ENCODE measurements around the gene COPS3. TPM values are rescaled to one million over a fixed set of nuclear protein-coding genes. Genes with fewer than 3 reads are reported as not detected.

The COPS3 gene
- total and polyA plus RNA-seq, 2 donors: 56.6 to 105 TPM

- H3K36me3 ChIP-seq (ENCODE audit: control insufficient read depth in 2 of 2, insufficient read depth in 2 of 2, low read length in 1 of 2): peaks cover 2 to 4% of the 10 kb centered on the region in 2 donors
- peaks cover 3 to 5% of the 10 kb centered on the region in 2 donors for H3K9me3 ChIP-seq (ENCODE audit: control insufficient read depth in 2 of 2, insufficient read depth in 1 of 2, low read length in 1 of 2)
- peak in 4 of 9 donors; percentile 6 to 62 (median 55) for DNase-seq (ENCODE audit: low read depth in 6 of 9, low spot score in 9 of 9)
- WGBS: 34% methylated on average over 78 of the region's 78 CpGs
- H3K4me3 ChIP-seq (ENCODE audit: low read length in 2 of 2): peak within 1 kb of the TSS; percentile 45 to 47
- H3K27ac ChIP-seq (ENCODE audit: low read depth in 1 of 2, low read length in 1 of 2): peak within 1 kb of the TSS; percentile 26 to 56
- H3K27me3 ChIP-seq (ENCODE audit: control insufficient read depth in 2 of 2, insufficient read depth in 1 of 2, low read length in 1 of 2): peaks cover 0 to 23% of the 10 kb centered on the region in 2 donors
- peaks cover 12 to 13% of the 10 kb centered on the region in 2 donors for H3K4me1 ChIP-seq (ENCODE audit: control insufficient read depth in 2 of 2, insufficient read depth in 2 of 2, low read length in 2 of 2)
These were observed 74.7 kb downstream of the COPS3 start, which contains the start of gene PLD6 for GRCh38 chr17:17206124-17206912. PLD6 (minus strand) TSS chr17:17206333; CDS start chr17:17206286, 47 bp downstream.

GRCh38 chr17:17205368-17206123 lies 75.5 kb downstream of the COPS3 start:
- Histone ChIP-seq H3K9me3 (ENCODE audit: control insufficient read depth in 2 of 2, insufficient read depth in 1 of 2, low read length in 1 of 2) (peaks cover 3 to 5% of the 10 kb centered on the region in 2 donors), H3K4me3 (ENCODE audit: low read length in 2 of 2) (peak overlapping the region; percentile 45 to 47), H3K27me3 (ENCODE audit: control insufficient read depth in 2 of 2, insufficient read depth in 1 of 2, low read length in 1 of 2) (peaks cover 0 to 23% of the 10 kb centered on the region in 2 donors), H3K36me3 (ENCODE audit: control insufficient read depth in 2 of 2, insufficient read depth in 2 of 2, low read length in 1 of 2) (peaks cover 0 to under 1% of the 10 kb centered on the region in 2 donors), H3K4me1 (ENCODE audit: control insufficient read depth in 2 of 2, insufficient read depth in 2 of 2, low read length in 2 of 2) (peaks cover 12 to 13% of the 10 kb centered on the region in 2 donors), H3K27ac (ENCODE audit: low read depth in 1 of 2, low read length in 1 of 2) (peak overlapping the region; percentile 26 to 56)
- peak in 4 of 9 donors; percentile 20 to 44 (median 34) for DNase-seq (ENCODE audit: low read depth in 6 of 9, low spot score in 9 of 9)
- WGBS: 14% methylated on average over 70 of the region's 70 CpGs

GRCh38 chr17:17204635-17205231 lies 76.3 kb downstream of the COPS3 start:
- H3K27ac ChIP-seq (ENCODE audit: low read depth in 1 of 2, low read length in 1 of 2): peak overlapping the region in 1 of 2 donors; percentile 56

GRCh38 chr17:17204041-17204591 lies 76.9 kb downstream of the COPS3 start:
- 93% methylated on average over 15 of the region's 15 CpGs for WGBS
- Histone ChIP-seq H3K4me1 (ENCODE audit: control insufficient read depth in 2 of 2, insufficient read depth in 2 of 2, low read length in 2 of 2) (peaks cover 12 to 13% of the 10 kb centered on the region in 2 donors), H3K36me3 (ENCODE audit: control insufficient read depth in 2 of 2, insufficient read depth in 2 of 2, low read length in 1 of 2) (no peaks in the 10 kb centered on the region), H3K4me3 (ENCODE audit: low read length in 2 of 2) (no peak overlapping the region), H3K27me3 (ENCODE audit: control insufficient read depth in 2 of 2, insufficient read depth in 1 of 2, low read length in 1 of 2) (peaks cover 0 to 23% of the 10 kb centered on the region in 2 donors), H3K9me3 (ENCODE audit: control insufficient read depth in 2 of 2, insufficient read depth in 1 of 2, low read length in 1 of 2) (peaks cover 3 to 5% of the 10 kb centered on the region in 2 donors), H3K27ac (ENCODE audit: low read depth in 1 of 2, low read length in 1 of 2) (no peak overlapping the region)
- no peak for DNase-seq (ENCODE audit: low read depth in 6 of 9, low spot score in 9 of 9)

More at GRCh38 chr17:17204635-17205231, 76.3 kb downstream of the COPS3 start:
- Histone ChIP-seq H3K9me3 (ENCODE audit: control insufficient read depth in 2 of 2, insufficient read depth in 1 of 2, low read length in 1 of 2) (peaks cover 3 to 5% of the 10 kb centered on the region in 2 donors), H3K4me3 (ENCODE audit: low read length in 2 of 2) (peak overlapping the region; percentile 45 to 47), H3K36me3 (ENCODE audit: control insufficient read depth in 2 of 2, insufficient read depth in 2 of 2, low read length in 1 of 2) (no peaks in the 10 kb centered on the region), H3K4me1 (ENCODE audit: control insufficient read depth in 2 of 2, insufficient read depth in 2 of 2, low read length in 2 of 2) (peaks cover 12 to 13% of the 10 kb centered on the region in 2 donors), H3K27me3 (ENCODE audit: control insufficient read depth in 2 of 2, insufficient read depth in 1 of 2, low read length in 1 of 2) (peaks cover 0 to 23% of the 10 kb centered on the region in 2 donors)
- 93% methylated on average over 14 of the region's 14 CpGs for WGBS
- DNase-seq (ENCODE audit: low read depth in 6 of 9, low spot score in 9 of 9): no peak

- Histone ChIP-seq H3K4me3 (ENCODE audit: low read length in 2 of 2) (no peak overlapping the region), H3K4me1 (ENCODE audit: control insufficient read depth in 2 of 2, insufficient read depth in 2 of 2, low read length in 2 of 2) (peaks cover 12 to 13% of the 10 kb centered on the region in 2 donors), H3K27me3 (ENCODE audit: control insufficient read depth in 2 of 2, insufficient read depth in 1 of 2, low read length in 1 of 2) (peaks cover 0 to 23% of the 10 kb centered on the region in 2 donors), H3K36me3 (ENCODE audit: control insufficient read depth in 2 of 2, insufficient read depth in 2 of 2, low read length in 1 of 2) (no peaks in the 10 kb centered on the region), H3K27ac (ENCODE audit: low read depth in 1 of 2, low read length in 1 of 2) (no peak overlapping the region), H3K9me3 (ENCODE audit: control insufficient read depth in 2 of 2, insufficient read depth in 1 of 2, low read length in 1 of 2) (peaks cover 3 to 5% of the 10 kb centered on the region in 2 donors)
- WGBS: 95% methylated on average over 15 of the region's 15 CpGs
- no peak for DNase-seq (ENCODE audit: low read depth in 6 of 9, low spot score in 9 of 9)
These were observed 77.8 kb downstream of the COPS3 start for GRCh38 chr17:17203173-17203730.

GRCh38 chr17:17201907-17202306 lies 79.1 kb downstream of the COPS3 start:
- peaks cover 0 to 21% of the 10 kb centered on the region in 2 donors for H3K27me3 ChIP-seq (ENCODE audit: control insufficient read depth in 2 of 2, insufficient read depth in 1 of 2, low read length in 1 of 2)
- no peak overlapping the region for H3K4me3 ChIP-seq (ENCODE audit: low read length in 2 of 2)
- H3K4me1 ChIP-seq (ENCODE audit: control insufficient read depth in 2 of 2, insufficient read depth in 2 of 2, low read length in 2 of 2): peaks cover 12 to 13% of the 10 kb centered on the region in 2 donors
- no peak overlapping the region for H3K27ac ChIP-seq (ENCODE audit: low read depth in 1 of 2, low read length in 1 of 2)
- WGBS: 96% methylated on average over 8 of the region's 8 CpGs
- H3K36me3 ChIP-seq (ENCODE audit: control insufficient read depth in 2 of 2, insufficient read depth in 2 of 2, low read length in 1 of 2): no peaks in the 10 kb centered on the region
- H3K9me3 ChIP-seq (ENCODE audit: control insufficient read depth in 2 of 2, insufficient read depth in 1 of 2, low read length in 1 of 2): peaks cover 3 to 5% of the 10 kb centered on the region in 2 donors
- DNase-seq (ENCODE audit: low read depth in 6 of 9, low spot score in 9 of 9): no peak

- H3K36me3 ChIP-seq (ENCODE audit: control insufficient read depth in 2 of 2, insufficient read depth in 2 of 2, low read length in 1 of 2): no peaks in the 10 kb centered on the region
- no peak for DNase-seq (ENCODE audit: low read depth in 6 of 9, low spot score in 9 of 9)
- H3K27ac ChIP-seq (ENCODE audit: low read depth in 1 of 2, low read length in 1 of 2): no peak overlapping the region
- H3K9me3 ChIP-seq (ENCODE audit: control insufficient read depth in 2 of 2, insufficient read depth in 1 of 2, low read length in 1 of 2): peaks cover 0 to under 1% of the 10 kb centered on the region in 2 donors
- H3K4me1 ChIP-seq (ENCODE audit: control insufficient read depth in 2 of 2, insufficient read depth in 2 of 2, low read length in 2 of 2): peaks cover 12 to 13% of the 10 kb centered on the region in 2 donors
- 93% methylated on average over 10 of the region's 10 CpGs for WGBS
- H3K27me3 ChIP-seq (ENCODE audit: control insufficient read depth in 2 of 2, insufficient read depth in 1 of 2, low read length in 1 of 2): peaks cover 0 to 17% of the 10 kb centered on the region in 2 donors
- H3K4me3 ChIP-seq (ENCODE audit: low read length in 2 of 2): no peak overlapping the region
These were observed 79.8 kb downstream of the COPS3 start for GRCh38 chr17:17201271-17201670.

GRCh38 chr17:17200831-17201230 lies 80.2 kb downstream of the COPS3 start:
- Histone ChIP-seq H3K27ac (ENCODE audit: low read depth in 1 of 2, low read length in 1 of 2) (no peak overlapping the region), H3K36me3 (ENCODE audit: control insufficient read depth in 2 of 2, insufficient read depth in 2 of 2, low read length in 1 of 2) (no peaks in the 10 kb centered on the region), H3K4me3 (ENCODE audit: low read length in 2 of 2) (no peak overlapping the region), H3K4me1 (ENCODE audit: control insufficient read depth in 2 of 2, insufficient read depth in 2 of 2, low read length in 2 of 2) (peaks cover 10 to 13% of the 10 kb centered on the region in 2 donors), H3K27me3 (ENCODE audit: control insufficient read depth in 2 of 2, insufficient read depth in 1 of 2, low read length in 1 of 2) (peaks cover 0 to 17% of the 10 kb centered on the region in 2 donors), H3K9me3 (ENCODE audit: control insufficient read depth in 2 of 2, insufficient read depth in 1 of 2, low read length in 1 of 2) (no peaks in the 10 kb centered on the region)
- no peak for DNase-seq (ENCODE audit: low read depth in 6 of 9, low spot score in 9 of 9)
- 93% methylated on average over 5 of the region's 5 CpGs for WGBS
